GM12874 (cell line): ENCODE results near the gene IQSEC2.

Source experiments
- CTCF ChIP-seq: IDR thresholded peaks from 2 replicates; pipeline ENCODE4 v1.5.1; 2011; ENCODE audit warnings: low read depth, mild to moderate bottlenecking, control low read depth, low read length, moderate library complexity; ENCODE audit not compliant: insufficient read depth

IQSEC2 gene

GRCh38 chrX:53285591-53285990 lies 4.2 kb upstream of the IQSEC2 start:
- no peak for TF ChIP-seq CTCF

- peak; percentile 75 for TF ChIP-seq CTCF
Observed at GRCh38 chrX:53284684-53285447, 3.5 kb upstream of the IQSEC2 start.

GRCh38 chrX:53283567-53283966 lies 2.2 kb upstream of the IQSEC2 start:
- TF ChIP-seq CTCF, result no peak

- no peak for TF ChIP-seq CTCF
Observed at GRCh38 chrX:53283099-53283498, 1.7 kb upstream of the IQSEC2 start.

- TF ChIP-seq CTCF, result no peak
Observed at GRCh38 chrX:53281963-53282695, 745 bp upstream of the IQSEC2 start.

- no peak for TF ChIP-seq CTCF
Observed at GRCh38 chrX:53280331-53281320, 758 bp downstream of the IQSEC2 start.
